Amygdala (tissue), 56 donors: ENCODE data around the gene ABAT.
"Not testable (repeated sequence)": the region's sequence is repeated elsewhere in the genome, so short reads cannot be mapped to it uniquely, and the experiment has no call there.

Source experiments
- DNase-seq, 56 donors: peaks; one replicate each; lab custom pipeline; 2025; lab: John Stamatoyannopoulos, UW

Gene ABAT

DNA sequence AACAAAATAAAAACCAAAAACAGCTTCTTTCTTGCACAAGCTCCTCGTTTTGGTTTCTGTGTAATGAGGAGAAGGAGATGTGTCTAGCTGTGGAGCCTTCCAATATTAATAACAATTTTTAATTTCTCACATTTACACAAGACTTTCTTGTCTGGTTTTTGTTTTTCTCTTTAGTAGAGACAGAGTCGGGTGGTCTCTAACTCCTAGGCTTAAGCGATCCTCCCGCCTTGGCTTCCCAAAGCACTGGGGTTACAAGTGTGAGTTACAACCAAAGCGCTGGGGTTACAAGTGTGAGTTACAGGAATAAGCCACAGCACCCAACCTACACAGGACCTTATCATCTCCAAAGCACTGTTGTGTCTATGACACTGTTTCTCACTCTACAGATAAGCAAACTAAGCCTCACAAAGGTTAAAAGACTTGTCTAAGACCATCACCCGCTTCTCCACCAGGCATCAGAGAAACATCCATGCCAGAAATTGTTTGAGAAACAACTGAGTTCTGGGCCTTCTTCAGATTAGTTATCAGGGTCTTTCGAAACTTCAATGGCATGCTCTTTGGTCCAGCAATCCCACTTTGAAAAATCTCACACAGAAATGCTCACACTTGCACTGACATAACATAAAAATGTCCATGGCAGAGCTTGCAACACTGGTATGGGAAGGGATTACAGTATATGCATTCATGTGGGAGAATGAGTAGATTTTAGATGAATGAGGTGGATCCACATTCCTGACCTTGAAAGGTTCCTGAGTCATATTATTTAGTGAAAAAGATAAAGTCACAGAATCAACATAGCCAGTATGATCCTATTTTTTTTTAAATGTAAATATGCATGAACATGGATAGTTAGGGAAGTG, 3.9 kb downstream of the ABAT start:
- DNase-seq: no peak

DNA sequence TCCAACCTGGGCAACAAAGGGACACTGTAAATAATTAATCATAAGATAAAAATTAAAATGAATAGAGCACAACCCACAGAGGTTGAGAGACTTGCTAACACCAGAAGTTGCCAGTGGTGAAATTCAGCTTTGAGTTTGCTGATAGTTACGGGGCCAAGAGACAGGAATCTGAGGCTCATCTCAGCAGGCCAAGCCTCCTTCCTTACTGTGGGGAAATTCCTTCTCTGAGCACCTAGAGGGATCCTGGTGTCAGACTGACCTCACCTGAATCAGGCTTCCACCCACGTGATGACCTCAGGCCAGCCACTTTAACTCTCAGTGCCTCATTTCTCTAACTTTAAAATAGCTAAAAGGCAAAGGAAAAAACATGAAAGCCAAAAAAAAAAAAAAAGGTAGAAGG, 4.7 kb downstream of the ABAT start:
- no peak for DNase-seq

- DNase-seq: no peak
Observed at GRCh38 chr16:8682551-8683259, 8.3 kb downstream of the ABAT start.

DNA sequence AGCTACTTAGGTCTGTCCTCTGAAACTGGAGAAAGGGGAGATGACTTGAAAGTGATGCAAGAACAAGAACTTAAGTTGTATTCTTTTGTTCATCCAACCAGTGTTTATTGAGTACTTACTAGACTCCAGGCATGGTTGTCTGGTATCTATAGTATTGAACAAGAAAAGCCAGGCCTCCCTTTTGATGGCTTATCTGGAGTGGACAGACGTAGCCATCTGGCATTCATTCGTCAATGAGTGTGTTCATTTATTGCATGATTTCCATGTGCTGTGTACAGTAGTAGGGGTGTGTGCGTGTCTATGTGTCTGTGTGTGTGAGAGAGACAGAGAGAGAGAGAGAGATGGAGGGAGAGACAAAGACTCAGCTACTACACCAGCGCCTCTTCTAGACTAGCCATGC, 9.2 kb downstream of the ABAT start:
- no peak for DNase-seq

DNA sequence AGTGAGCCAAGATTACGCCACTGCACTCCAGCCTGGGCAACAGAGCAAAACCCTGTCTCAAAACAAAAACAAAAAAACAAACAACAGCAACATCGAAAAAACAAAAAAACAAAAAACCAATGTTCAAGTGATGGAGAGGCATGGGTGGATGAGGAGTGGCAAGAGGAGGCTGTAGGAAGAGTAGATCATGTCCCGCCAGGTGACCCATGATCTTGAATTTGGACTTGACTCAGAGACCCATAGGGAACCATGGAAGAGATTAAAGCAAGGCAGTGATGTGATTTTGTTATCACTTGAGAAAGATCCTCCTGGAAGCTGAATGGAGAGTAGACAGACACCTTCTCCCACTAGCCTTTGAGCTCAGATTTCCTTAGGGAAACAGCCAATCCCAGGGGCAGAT, 11.2 kb downstream of the ABAT start:
- no peak for DNase-seq

DNA sequence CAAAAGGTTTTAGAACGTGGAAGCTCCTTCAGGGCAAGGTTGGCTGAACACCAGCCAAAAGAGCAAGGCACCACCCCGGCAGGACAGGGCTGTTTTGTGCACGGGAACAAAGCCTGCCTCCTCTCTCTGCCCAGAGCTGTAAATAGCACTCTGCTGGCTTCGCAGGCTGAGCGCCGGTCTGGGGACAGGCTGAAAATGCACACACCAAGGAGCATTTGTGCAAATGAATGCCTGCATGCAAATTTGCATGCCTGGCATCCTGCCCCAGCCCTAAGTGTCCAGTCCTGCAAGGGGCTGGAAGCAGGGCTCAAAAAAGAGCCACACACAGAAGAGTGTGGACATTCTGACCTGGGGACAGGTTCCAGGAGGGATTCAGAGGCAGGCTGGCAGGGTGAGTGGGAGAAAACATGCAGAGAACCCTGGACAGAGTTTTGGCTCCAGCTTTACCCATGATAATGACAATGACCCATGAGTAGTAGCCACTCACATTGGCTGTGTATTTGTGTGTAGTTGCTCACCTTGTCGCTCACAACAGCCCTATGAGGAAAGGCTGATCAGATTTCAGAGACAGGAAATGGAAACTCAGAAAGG, 11.7 kb downstream of the ABAT start:
- DNase-seq: peak in 43 of 56 donors; percentile 3 to 69 (median 32)

DNA sequence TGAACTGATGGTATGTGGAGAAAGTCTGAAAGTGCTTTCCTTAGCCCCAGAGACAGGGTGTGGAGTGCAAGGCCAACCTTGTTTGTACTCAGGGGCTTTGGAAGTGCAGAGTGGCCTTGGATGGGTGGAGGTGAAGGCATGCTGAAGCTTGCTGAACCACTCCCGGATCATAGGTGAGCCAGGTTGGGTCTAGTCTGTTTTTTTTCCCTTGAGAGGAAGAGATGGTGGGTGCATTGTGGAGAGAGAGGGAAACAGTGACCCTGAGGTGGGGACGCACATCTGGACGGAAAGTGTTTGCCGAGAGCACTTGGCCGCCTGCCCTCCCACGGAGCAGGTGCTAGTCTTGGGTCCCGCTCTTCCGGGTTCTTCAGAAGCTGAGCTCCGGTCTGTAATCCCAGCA, 12.5 kb downstream of the ABAT start:
- no peak for DNase-seq

DNA sequence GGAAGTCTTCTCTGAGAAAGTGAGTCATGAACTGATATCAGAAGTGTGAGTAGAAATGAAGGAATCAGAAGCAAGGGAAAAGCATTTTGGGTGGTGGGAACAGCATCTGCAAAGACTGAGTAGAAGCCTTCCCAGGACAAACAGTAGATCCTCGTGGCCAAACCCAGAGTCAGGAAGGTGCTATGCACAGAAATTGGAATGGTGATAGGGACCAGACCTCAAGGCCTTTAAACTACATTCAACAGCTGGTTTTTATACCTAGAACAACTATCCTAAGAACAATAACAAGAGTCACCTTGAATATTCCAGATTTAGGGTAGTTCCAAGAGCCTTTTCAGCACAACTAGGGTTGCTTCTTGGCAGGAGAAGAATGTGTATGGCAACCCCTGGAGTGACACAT, 15.3 kb downstream of the ABAT start:
- DNase-seq: no peak

- no peak for DNase-seq
Observed at GRCh38 chr16:8691728-8692127, 17.3 kb downstream of the ABAT start.

DNA sequence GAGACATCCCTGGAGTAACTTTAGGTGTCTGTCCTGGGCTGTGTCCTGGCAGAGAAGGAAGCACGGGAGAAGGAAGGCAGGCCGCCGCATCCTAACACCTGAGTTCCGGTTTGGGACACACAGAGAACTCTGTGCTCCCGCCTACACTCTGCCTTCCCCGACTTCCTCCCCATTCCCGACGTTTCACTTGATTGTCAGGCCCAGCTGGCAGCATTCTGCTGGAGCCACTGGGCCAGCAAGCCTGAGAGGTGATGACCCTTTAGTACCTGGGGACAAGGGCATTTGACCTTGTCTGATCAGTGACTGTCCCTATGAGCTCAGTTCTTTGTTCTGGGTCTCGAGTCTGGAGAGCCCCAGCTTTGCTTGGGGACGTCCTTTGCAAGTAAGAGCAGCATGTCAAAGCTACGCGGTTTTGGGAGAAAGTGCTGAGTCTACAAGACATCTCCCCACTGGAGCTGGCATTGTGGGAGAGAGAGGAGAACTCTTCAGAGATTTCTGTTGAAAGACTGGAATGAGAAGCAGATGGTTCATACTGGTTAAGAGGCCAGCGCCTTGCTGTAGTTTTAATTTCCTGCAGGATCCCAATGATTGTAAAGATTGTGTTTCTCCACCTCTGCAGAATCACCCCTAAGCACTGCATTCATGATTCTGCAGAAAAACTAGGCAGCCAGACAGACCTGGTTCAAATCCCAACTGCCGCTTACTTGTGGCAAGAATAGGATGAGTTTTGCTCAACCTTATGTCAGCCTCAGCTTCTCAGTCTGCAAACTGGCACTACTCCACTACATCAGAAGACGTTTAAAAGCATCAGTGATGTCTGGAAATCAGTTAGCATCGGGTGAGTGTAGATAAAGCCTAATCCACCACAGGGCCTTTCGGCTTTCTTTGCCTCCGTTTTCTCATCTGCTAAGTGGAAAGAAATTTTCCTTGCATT, 20.6 kb downstream of the ABAT start:
- DNase-seq: no peak

DNA sequence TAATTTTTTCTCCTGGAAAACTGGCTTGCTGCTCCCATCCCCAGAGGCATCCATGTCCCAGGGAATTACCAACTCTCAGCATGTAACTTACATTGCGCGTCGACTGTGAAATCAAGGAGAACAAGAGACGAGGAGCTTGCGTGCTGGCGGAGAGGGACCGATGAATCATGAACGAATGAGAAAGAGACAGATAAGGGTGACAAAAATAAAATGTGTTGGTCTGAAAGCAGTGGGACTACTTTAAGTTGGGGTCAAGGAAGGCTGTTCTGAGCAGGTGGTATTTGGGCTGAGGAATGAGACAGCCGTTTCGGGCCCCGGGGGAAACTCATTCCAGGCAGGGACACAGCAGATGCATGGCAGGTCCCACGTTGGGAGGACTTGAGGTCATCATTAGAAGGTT, 22.5 kb downstream of the ABAT start:
- DNase-seq: no peak

DNA sequence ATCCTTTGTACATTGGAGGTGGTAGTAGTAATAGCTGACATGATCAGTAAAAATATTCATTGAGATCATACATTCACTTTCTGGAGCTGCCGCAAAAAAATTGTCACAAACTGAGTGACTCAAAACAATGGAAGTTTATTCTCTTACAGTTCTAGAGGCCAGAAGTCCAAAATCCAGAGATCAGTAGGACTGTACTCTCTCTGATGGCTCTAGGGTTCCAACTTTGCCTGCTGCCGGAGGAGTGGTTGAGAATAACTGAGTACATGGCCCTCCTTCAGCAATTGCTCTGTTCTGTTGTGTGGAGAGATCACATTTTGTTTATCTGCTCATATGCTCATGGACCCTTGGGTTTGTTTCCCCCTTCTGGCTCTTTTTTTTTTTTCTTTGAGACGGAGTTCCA, 23.5 kb downstream of the ABAT start:
- DNase-seq: no peak

- DNase-seq: no peak
Observed at GRCh38 chr16:8703693-8704092, 29.3 kb downstream of the ABAT start.

GRCh38 chr16:8704098-8704497, 29.7 kb downstream of the ABAT start:
- no peak for DNase-seq

DNA sequence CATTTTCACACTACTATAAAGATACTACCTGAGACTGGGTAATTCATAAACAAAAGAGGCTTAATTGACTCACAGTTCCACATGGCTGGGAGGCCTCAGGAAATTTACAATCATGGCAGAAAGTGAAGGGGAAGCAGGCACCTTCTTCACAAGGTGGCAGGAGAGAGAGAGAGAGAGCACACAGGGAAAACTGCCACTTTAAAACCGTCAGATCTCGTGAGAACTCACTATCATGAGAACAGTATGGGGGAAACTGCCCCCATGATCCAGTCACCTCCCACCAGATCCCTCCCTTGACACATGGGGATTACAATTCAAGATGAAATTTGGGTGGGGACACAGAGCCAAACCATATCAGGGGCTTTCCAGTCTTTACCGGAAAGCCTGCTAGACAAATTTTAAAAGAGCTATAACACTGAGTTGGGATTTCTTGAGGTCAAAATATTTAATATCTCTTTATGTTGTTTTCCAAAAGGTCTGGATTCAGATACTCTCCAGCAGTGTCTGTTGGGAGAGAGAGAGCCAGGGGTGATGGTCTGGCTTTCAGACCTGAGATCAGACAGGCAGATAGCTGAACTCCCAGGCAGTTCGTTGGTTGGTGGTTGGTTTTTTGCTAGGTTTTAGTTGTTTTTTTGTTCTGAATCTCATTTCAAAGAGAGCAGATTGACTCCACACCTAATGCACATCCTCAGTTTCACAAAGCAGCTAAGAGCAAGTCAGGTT, 30.8 kb downstream of the ABAT start:
- not testable (repeated sequence) for DNase-seq

DNA sequence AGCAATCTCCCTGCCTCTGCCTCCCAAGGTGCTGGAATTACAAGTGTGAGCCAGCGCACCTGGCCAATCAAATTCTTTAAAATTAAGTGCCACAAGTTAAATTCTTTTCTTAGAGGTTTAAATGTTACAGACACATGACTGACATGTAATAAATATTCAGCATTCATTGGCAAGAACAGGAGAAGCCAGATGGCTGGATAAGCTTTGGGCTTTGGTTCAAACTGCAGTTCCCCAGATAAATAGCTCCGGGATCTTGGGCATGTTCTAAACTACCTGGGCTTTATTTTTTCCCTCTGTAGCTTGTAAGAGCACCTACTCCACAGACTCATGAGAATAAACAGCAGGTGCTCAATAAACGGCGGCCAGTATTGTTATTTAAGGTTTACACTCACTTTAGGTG, 34.1 kb downstream of the ABAT start:
- no peak for DNase-seq

DNA sequence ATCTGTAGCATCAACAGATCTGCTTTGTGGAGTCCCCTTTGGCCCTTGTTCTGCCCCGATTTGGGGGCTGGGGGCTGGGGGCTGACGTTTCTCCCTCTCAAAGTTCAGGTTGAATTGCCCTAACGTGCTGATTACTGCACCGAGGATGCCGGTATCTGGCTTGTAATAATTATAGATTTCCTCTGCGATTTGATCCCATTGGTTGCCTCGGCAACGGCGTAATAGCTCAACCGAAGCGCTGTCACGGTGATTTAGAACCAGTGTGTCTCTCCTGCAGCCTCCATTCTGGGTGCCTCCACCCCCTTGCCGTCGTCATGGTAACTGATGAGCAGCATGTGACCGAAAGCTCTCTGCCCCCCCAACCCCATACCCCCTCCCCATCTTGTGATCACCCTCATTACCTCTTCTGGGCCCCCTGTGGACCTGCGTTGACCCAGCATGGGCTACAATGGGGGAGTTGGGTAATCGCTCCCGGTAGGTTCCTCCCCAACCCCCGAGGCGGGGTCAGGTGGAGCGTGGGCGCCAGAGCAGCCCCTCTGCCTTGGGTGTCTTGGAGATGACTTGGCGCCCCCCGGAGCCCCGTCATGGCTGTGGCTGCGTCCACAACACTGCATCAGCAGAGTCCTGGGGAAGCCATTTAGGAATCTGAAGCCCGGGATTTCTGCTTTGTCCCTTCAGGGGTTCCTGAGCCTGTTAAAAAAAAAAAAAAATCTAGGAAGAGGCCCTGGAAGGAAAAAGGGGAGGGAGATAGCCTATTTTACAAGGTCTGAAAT, 38.4 kb downstream of the ABAT start:
- peak in 48 of 56 donors; percentile 6 to 81 (median 48) for DNase-seq

GRCh38 chr16:8713635-8714172, 39.3 kb downstream of the ABAT start:
- DNase-seq: peak in 23 of 56 donors; percentile 4 to 49 (median 9)

- DNase-seq: peak in 7 of 56 donors; percentile 2 to 40 (median 14)
Observed at GRCh38 chr16:8714174-8714573, 39.8 kb downstream of the ABAT start.
